ENCODE results near the gene NPBWR2.

- TF ChIP-seq POLR2A (IDR thresholded peaks at IDR 0.05; ENCODE audit: extremely low read depth, insufficient read length) (no peak), CTCF (IDR thresholded peaks at IDR 0.05; ENCODE audit: low read depth, low read length) (peak; percentile 35)
These were observed 24.0 kb upstream of the NPBWR2 start for GRCh38 chr20:64131406-64131805.
